ENCODE results near the gene HAUS1. TPM values are rescaled to one million over a fixed set of nuclear protein-coding genes. Genes with fewer than 3 reads are reported as not detected.

The HAUS1 gene
- total RNA-seq, 1 donor from 2014 or later: 49.0 TPM

DNA sequence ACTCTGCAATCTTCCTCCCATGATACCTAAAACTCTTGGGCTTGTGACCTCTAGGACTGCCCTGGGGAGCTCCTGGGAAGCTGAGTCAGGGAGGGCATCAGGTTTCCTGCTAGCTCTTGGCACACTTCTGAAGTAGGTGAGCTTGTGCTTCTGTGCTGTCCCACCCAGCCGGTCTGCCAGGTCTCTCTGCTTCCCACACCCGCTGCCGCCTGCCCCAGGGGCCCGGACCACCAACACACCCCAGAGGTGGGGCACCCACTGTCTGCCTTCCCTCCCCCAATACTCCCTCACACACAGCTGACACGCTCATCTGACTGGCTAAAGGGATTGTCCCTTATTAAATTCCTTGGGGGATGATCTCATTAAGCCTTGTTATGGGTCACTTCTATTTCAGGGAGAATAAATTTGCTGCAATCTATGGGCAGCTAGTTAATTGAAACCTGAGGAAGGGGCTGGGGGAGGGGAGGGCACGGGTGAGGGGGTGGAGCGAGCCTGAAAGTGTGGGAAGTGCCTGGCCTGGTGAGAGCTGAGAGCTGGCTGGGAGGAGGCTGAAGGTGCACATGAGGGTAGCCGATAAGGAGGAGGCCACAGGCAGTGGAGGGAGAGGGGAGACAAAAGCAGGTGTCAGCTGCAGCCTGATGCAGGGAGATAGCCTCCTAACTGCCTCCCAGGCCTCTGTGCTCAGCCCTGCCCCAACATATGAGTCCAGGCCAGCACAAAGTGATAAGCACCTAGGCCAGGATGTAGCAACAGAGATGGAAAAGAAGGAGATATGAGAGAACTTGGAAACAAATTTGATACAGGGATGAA, 48.8 kb downstream of the HAUS1 start:
- TF ChIP-seq, protein P1, sequence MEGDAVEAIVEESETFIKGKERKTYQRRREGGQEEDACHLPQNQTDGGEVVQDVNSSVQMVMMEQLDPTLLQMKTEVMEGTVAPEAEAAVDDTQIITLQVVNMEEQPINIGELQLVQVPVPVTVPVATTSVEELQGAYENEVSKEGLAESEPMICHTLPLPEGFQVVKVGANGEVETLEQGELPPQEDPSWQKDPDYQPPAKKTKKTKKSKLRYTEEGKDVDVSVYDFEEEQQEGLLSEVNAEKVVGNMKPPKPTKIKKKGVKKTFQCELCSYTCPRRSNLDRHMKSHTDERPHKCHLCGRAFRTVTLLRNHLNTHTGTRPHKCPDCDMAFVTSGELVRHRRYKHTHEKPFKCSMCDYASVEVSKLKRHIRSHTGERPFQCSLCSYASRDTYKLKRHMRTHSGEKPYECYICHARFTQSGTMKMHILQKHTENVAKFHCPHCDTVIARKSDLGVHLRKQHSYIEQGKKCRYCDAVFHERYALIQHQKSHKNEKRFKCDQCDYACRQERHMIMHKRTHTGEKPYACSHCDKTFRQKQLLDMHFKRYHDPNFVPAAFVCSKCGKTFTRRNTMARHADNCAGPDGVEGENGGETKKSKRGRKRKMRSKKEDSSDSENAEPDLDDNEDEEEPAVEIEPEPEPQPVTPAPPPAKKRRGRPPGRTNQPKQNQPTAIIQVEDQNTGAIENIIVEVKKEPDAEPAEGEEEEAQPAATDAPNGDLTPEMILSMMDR (IDR thresholded peaks at IDR 0.05; ENCODE audit: unreplicated experiment): no peak
- DNase-seq (ENCODE audit: low spot score in 2 of 2, unreplicated experiment in 2 of 2): peak in 1 of 2 experiments; percentile 48
- Mint-ChIP-seq H3K4me3 (no peak overlapping the region), H3K9me3 (no peaks in the 10 kb centered on the region), H3K4me1 (peaks cover 21% of the 10 kb centered on the region), H3K27ac (peak overlapping the region; percentile 30), H3K27me3 (ENCODE audit: low read depth) (no peaks in the 10 kb centered on the region), H3K36me3 (peaks cover 4% of the 10 kb centered on the region)

DNA sequence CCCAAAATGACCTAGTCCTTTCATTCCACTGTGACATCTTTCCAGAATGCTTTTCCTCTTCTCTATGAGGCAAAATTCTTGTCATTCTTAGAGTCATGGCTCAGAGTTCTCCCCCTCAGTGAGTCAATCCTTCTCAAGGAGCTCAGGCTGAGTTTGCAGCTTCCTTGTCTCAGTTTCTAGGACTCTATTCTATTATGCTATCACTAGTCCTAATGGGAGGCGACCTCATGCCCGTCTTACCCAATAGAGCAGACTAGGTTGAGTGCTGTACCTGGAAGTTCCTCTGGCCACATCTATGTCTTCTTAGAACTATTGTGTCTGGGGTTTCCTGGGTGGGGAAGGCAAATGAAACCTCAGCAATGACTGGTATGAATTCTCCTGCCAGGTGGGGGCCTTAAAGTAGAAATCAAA, 51.5 kb downstream of the HAUS1 start:
- DNase-seq (ENCODE audit: low spot score in 2 of 2, unreplicated experiment in 2 of 2): no peak
- TF ChIP-seq, protein P1 (IDR thresholded peaks at IDR 0.05; ENCODE audit: unreplicated experiment): no peak
- Mint-ChIP-seq H3K4me3 (no peak overlapping the region), H3K27ac (no peak overlapping the region), H3K9me3 (no peaks in the 10 kb centered on the region), H3K27me3 (ENCODE audit: low read depth) (no peaks in the 10 kb centered on the region), H3K4me1 (peaks cover 28% of the 10 kb centered on the region), H3K36me3 (peaks cover 9% of the 10 kb centered on the region)

DNA sequence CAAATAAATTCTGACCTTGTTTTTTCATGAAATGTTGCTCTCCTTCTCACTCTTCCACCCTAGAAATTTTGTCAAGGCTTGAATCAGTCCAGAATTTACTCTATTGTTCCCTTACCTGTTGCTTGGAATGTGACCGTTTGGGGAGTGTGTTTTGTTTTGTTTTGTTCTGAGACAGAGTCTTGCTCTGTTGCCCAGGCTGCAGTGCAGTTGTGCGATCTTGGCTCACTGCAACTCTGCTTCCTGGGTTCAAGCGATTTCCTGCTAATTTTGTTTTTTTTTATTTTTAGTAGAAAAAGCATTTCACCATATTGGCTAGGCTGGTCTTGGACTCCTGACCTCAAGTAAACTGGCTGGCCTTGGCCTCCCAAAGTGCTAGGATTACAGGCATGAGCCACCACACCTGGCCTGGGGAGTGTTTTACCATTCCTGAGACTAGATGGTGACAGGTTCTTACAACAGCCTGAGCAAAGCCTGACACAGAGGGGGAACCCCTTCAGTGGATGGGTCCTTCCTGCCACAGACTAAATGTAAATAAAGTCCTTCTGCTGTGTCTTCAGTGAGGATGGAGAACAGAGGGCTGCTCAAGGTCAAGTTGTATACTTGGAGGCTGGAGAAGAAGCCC, 52.0 kb downstream of the HAUS1 start:
- H3K4me3 Mint-ChIP-seq: no peak overlapping the region

DNA sequence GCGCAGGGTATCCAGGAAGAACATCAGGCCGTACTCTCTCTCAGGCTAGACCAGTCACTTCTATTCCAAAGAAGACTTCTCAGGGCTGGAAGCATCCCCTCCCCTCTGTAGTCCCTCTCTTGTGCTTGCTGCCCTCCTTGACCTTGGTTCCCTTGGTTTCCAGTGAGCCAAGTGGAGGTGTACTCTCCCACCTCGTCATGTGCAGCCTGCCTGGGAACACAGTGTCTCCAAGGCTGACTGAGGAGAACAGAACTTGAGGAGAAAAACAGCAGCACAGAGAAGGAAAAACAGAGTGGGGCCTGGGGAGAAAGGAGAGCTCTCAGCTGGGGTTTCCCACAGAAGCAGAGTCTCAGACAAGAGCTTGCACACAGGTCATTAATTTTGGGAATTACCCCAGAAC, 52.7 kb downstream of the HAUS1 start:
- peaks cover 28% of the 10 kb centered on the region for H3K4me1 Mint-ChIP-seq
- no peak for DNase-seq (ENCODE audit: low spot score in 2 of 2, unreplicated experiment in 2 of 2)
- no peak overlapping the region for H3K4me3 Mint-ChIP-seq
- H3K27me3 Mint-ChIP-seq (ENCODE audit: low read depth): no peaks in the 10 kb centered on the region
- no peak overlapping the region for H3K27ac Mint-ChIP-seq
- TF ChIP-seq, protein P1 (IDR thresholded peaks at IDR 0.05; ENCODE audit: unreplicated experiment): no peak
- H3K9me3 Mint-ChIP-seq: no peaks in the 10 kb centered on the region
- H3K36me3 Mint-ChIP-seq: peaks cover 9% of the 10 kb centered on the region

More for the DNA sequence above, 52.0 kb downstream of the HAUS1 start:
- H3K27ac Mint-ChIP-seq: no peak overlapping the region
- DNase-seq (ENCODE audit: low spot score in 2 of 2, unreplicated experiment in 2 of 2): no peak
- H3K27me3 Mint-ChIP-seq (ENCODE audit: low read depth): no peaks in the 10 kb centered on the region
- H3K4me1 Mint-ChIP-seq: peaks cover 28% of the 10 kb centered on the region
- peaks cover 9% of the 10 kb centered on the region for H3K36me3 Mint-ChIP-seq
- TF ChIP-seq, protein P1 (IDR thresholded peaks at IDR 0.05; ENCODE audit: unreplicated experiment): no peak
- H3K9me3 Mint-ChIP-seq: no peaks in the 10 kb centered on the region

DNA sequence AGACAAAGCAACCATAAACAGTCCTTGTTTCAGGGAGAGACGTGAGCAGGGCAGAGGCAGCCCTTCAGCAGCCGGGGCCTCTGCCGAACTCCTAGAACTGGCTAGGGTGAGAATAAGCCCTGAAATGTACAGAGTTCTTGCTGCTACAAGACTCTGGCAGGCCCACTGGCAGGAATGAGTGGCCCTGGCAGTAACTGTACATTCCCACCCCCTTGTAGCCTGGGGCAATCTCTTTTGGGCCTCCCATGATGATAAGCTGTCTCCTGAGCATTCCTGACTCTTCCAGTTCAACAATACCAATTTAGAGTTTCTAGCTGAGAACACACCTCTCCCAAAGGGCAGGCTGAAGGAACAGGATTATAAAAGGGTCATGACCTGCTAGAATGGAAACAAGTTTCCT, 54.3 kb downstream of the HAUS1 start:
- Mint-ChIP-seq H3K36me3 (peaks cover 9% of the 10 kb centered on the region), H3K27me3 (ENCODE audit: low read depth) (no peaks in the 10 kb centered on the region), H3K9me3 (no peaks in the 10 kb centered on the region), H3K4me3 (no peak overlapping the region), H3K4me1 (peaks cover 21% of the 10 kb centered on the region), H3K27ac (no peak overlapping the region)
- DNase-seq (ENCODE audit: low spot score in 2 of 2, unreplicated experiment in 2 of 2): peak in 1 of 2 experiments; percentile 51
- TF ChIP-seq, protein P1 (IDR thresholded peaks at IDR 0.05; ENCODE audit: unreplicated experiment): no peak

All from mesothelial cell of epicardium (in vitro differentiated cells).